ENCODE results near the gene PGAM2. TPM values are rescaled to one million over a fixed set of nuclear protein-coding genes. Genes with fewer than 3 reads are reported as not detected.

PGAM2 gene
- total RNA-seq, 1 experiment from 2014 or later: 8.7 TPM

DNA sequence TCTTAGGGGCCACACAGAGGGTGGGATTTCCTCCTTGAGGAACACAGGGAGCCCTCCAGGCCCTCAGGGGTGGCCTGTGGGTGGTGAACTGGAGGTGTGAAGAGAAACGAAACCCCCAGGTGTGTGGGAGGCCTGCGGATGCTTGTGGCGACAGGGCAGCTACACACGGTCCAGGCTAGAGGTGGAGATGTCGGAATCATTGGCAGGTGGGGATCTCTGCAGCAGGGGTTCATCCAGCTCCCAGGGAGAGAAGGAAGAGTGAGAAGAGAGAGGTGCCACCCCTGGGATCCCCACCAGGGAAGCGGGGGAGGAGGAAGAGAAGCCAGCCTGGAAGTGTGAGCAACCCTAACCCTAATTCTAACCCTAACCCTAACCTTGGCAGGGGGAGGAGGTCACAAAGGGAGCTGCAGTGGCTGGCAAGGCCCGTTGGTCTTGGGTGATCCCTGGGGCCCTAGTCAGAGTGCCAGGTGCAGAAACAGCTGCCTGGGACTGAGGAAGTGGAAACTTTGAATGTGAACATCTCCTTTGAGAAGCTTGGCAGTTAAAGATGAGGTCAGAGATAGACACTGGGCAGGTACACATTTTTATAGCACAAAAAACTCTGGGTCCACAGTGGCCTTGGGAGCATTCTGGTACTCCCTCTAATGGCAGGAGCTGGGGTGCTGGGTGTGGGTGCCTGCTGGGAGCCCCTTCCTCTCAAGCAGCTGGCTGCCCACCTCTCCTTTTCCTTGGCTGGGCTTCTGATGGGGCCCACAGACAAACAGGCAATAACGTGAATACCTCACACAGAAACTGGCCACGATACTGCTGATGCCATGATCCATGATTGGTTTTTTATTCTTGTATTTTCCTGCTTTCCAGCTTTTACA, 31.9 kb upstream of the PGAM2 start:
- H2BK5ac ChIP-seq (ENCODE audit: insufficient read length, low read length): no peak overlapping the region
- H3K23me2 ChIP-seq (ENCODE audit: insufficient read length, low read depth, low read length, poor library complexity, severe bottlenecking): no peaks in the 10 kb centered on the region
- H3K27ac ChIP-seq (ENCODE audit: insufficient read length, low read depth, low read length): no peak overlapping the region
- H3K27me3 Mint-ChIP-seq (ENCODE audit: low read depth): peaks cover 23% of the 10 kb centered on the region
- H3K56ac ChIP-seq (ENCODE audit: insufficient read length, low read depth, low read length): no peak overlapping the region
- no peaks in the 10 kb centered on the region; a peak in 1 of 5 replicates for H3K9me3 Mint-ChIP-seq
- H2BK120ac ChIP-seq (ENCODE audit: low read depth, low read length, poor library complexity, severe bottlenecking): no peak overlapping the region
- H3K27ac Mint-ChIP-seq: no peak overlapping the region
- no peak overlapping the region for H3K9ac ChIP-seq (ENCODE audit: extremely low read depth, insufficient read length, low read length)
- no CpG with 5 or more reads among the region's 9 CpGs for WGBS (ENCODE audit: extremely low coverage, insufficient read length, low lambda C conversion rate)
- H3K14ac ChIP-seq (ENCODE audit: insufficient read depth, low read length): no peak overlapping the region; the same call in 1 of the 2 replicates
- no peak overlapping the region for H3K4me2 ChIP-seq (ENCODE audit: insufficient read depth, insufficient read length, low read length)
- no peak for DNase-seq
- no peak overlapping the region for H4K5ac ChIP-seq (ENCODE audit: insufficient read length, low read depth, low read length)
- no peak overlapping the region for H3K18ac ChIP-seq (ENCODE audit: insufficient read length, low read depth, low read length)
- H3K4ac ChIP-seq (ENCODE audit: low read depth, low read length): no peak overlapping the region
- H3K27me3 ChIP-seq (ENCODE audit: insufficient read depth, low read length): no peaks in the 10 kb centered on the region
- H2BK20ac ChIP-seq (ENCODE audit: low read depth, low read length, poor library complexity, severe bottlenecking): no peak overlapping the region
- no peak for TF ChIP-seq CTCF (conservative IDR thresholded peaks at IDR 0.05)
- no peak overlapping the region for H3T11ph ChIP-seq (ENCODE audit: low read length)
- no peak overlapping the region for H2AFZ ChIP-seq (ENCODE audit: low read length)
- no peaks in the 10 kb centered on the region for H3K9me3 ChIP-seq (ENCODE audit: control insufficient read depth, low read depth, low read length)
- no peaks in the 10 kb centered on the region for H3K79me1 ChIP-seq (ENCODE audit: insufficient read depth, low read depth, low read length, poor library complexity, severe bottlenecking)
- H3K4me3 Mint-ChIP-seq: no peak overlapping the region; a peak in 1 of 5 replicates
- no peak overlapping the region for H2BK15ac ChIP-seq (ENCODE audit: low read depth, low read length)
- no peaks in the 10 kb centered on the region for H4K20me1 ChIP-seq (ENCODE audit: control insufficient read depth, insufficient read depth, insufficient read length)
- H4K91ac ChIP-seq (ENCODE audit: insufficient read length, low read depth, low read length): no peak overlapping the region
- no peak overlapping the region for H4K8ac ChIP-seq (replicated peaks; ENCODE audit: insufficient read length, low read depth, low read length)
- no peaks in the 10 kb centered on the region for H3K36me3 Mint-ChIP-seq (ENCODE audit: insufficient read depth in 1 of 3, low read depth in 3 of 3)
- no peak overlapping the region for H2AK5ac ChIP-seq (ENCODE audit: insufficient read length, low read length)
- no peak overlapping the region for H3K23ac ChIP-seq (ENCODE audit: insufficient read length, low read depth, low read length)
- H2BK12ac ChIP-seq (ENCODE audit: insufficient read length, low read depth, low read length): no peak overlapping the region
- H3K4me1 ChIP-seq (ENCODE audit: insufficient read depth, low read length): no peaks in the 10 kb centered on the region
- H3K79me2 ChIP-seq (ENCODE audit: insufficient read depth, low read length): no peaks in the 10 kb centered on the region
- H3K4me1 Mint-ChIP-seq: peaks cover 0 to 10% of the 10 kb centered on the region in 2 experiments; a peak in 2 of 4 replicates

Data from H9 (cell line).